Upper lobe of left lung (tissue), 4 donors: ENCODE measurements around the gene BCAS1.

Experiments
- EP300 ChIP-seq, 4 donors: sonication (generic); formaldehyde crosslinking; IDR thresholded peaks; one replicate each; pipeline ENCODE4 v1.5.1; 2017; ENCODE audit warnings: antibody characterized with exemption in 4 of 4, control low read depth in 2 of 4
- POLR2A ChIP-seq, 4 donors: fragments of 450-650 bp; IDR thresholded peaks; one replicate each; pipeline ENCODE4 v1.5.1; 2016 to 2017; ENCODE audit warnings: antibody characterized with exemption in 4 of 4, mild to moderate bottlenecking in 2 of 4
- POLR2AphosphoS5 ChIP-seq, 2 donors: sonication (generic); formaldehyde crosslinking; IDR thresholded peaks; one replicate each; pipeline ENCODE4 v1.5.1; 2017; ENCODE audit warnings: antibody characterized with exemption in 2 of 2
- TF ChIP-seq, protein P1 (sequence below), 6 experiments: fragments of 450-650 bp in 4 of 6; fragments of 200-600 bp in 2 of 6; sonication (generic) in 2 of 6; IDR thresholded peaks; one replicate each; pipeline ENCODE4 v1.5.1; 2016 to 2019; ENCODE audit warnings: antibody characterized with exemption in 6 of 6

DNA sequence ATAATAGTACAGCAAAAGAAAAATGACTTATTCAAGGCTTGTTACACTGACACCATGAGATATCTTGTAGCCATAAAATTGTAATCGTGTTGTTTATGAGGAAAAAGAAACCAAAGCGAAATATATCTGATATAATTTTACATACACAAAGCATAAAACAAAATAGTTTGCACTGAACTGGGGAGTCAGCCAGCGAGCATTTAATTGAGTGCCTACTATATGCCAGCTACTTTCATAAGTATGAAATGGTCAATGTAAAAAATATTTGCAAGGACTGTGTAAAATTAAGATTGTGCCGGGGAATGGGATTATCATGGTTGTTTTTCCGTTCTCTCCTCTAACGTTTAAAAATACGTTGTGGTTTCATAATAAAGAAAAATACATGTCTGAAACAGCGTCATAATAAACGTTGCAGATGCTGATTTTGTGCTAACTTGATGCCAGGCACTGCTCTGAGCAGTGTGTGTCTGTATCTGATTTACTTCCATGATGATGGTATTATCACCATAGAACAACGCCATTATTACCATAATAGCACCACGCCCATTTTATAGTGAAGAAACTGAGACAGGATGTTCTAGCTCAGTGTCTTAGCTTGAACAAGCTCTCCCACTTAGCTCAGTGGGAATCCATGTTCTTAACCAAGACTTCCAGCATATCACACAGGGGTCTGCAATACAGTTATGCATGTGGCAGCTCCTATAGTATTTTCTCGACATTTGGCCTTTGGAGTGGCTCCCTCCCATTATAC is 144.6 kb downstream of the BCAS1 start:
- no peak for TF ChIP-seq POLR2AphosphoS5 (IDR thresholded peaks at IDR 0.05)
- no peak for TF ChIP-seq POLR2A (IDR thresholded peaks at IDR 0.05)
- TF ChIP-seq, protein P1, sequence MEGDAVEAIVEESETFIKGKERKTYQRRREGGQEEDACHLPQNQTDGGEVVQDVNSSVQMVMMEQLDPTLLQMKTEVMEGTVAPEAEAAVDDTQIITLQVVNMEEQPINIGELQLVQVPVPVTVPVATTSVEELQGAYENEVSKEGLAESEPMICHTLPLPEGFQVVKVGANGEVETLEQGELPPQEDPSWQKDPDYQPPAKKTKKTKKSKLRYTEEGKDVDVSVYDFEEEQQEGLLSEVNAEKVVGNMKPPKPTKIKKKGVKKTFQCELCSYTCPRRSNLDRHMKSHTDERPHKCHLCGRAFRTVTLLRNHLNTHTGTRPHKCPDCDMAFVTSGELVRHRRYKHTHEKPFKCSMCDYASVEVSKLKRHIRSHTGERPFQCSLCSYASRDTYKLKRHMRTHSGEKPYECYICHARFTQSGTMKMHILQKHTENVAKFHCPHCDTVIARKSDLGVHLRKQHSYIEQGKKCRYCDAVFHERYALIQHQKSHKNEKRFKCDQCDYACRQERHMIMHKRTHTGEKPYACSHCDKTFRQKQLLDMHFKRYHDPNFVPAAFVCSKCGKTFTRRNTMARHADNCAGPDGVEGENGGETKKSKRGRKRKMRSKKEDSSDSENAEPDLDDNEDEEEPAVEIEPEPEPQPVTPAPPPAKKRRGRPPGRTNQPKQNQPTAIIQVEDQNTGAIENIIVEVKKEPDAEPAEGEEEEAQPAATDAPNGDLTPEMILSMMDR (IDR thresholded peaks at IDR 0.05): no peak
- no peak for TF ChIP-seq EP300 (IDR thresholded peaks at IDR 0.05)
